ENCODE data around the gene ZBTB20.

ZBTB20 gene

DNA sequence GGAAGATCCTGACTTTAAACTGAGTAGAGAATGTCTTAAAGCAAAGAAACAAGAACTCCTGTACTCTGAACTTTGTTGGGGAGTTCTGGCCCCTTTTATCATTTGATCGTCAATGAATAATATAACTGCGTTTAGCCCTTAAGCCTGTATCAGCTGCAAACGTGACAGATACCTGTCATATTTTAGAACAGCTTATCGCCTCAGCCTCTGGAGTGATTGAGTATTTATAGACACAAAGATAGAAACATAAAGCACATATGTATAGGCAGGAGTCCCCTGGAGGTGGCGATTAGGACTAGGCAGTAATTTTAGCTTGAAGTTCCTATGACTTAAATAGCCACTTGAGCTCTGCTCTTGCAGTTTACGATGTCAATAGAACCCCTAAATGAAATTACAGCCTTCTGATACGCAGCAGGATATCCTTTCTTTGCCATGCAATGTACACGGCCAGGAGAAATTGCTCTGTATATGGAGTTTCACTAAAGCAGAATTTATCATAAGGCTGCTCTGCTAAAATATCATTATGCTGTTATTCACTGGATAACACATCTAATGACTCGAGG is 531.5 kb downstream of the ZBTB20 start:
- DNase-seq = peak; percentile 42 to 98 (median 80)

DNA sequence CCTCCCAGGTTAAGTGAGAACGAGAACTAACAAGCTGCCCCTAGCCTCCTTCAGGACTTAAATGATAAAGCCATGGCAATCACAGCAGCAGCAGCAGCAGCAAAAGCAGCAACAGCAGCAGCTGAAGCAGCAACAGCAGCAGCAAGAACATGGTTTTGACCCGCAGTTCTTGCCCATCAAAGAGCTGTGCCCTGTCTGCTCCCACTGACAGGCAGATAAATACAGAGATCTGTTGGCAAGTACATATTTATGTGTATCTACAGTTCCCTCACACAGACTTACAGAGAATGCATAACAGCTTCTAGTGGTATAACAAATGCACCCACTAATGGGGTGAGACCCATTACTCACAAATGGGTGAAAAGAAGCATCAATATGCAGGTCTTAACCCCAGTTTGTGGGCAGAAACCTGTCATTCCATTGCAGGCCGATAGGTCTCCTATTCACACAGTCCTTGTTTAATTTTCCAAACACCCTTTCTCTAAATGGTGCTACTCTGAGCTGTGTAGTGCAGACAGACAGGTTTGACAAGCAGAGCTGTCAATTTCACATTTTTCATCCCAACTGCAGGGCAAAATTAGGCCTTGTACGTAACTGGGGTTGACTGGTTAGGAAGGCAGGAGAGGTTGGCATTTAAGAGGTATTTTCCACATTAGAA is 537.0 kb downstream of the ZBTB20 start:
- no peak for DNase-seq

GRCh38 chr3:114608293-114608692 is 538.8 kb downstream of the ZBTB20 start:
- no peak for DNase-seq

DNA sequence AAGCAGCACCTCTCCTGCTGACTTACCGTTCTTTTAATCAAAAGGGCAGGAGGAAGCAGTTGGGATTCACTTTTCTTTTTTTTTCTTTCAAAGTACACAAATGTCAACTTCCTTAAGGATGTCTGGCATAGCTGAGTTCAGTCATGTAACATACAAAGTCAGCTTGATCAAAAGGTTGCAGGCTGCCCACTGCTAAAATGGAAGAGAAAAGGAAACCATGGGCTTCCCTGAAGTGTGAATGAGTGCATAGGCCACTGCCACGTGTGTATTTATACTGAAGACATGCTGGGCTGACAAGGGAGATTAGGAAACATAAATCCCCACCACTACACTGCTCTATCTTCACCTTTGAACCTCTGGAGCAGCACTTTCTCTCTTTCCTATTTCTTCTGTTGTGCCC is 540.8 kb downstream of the ZBTB20 start:
- DNase-seq = no peak

- DNase-seq = no peak
Measured at GRCh38 chr3:114600571-114600970, 546.5 kb downstream of the ZBTB20 start.

DNA sequence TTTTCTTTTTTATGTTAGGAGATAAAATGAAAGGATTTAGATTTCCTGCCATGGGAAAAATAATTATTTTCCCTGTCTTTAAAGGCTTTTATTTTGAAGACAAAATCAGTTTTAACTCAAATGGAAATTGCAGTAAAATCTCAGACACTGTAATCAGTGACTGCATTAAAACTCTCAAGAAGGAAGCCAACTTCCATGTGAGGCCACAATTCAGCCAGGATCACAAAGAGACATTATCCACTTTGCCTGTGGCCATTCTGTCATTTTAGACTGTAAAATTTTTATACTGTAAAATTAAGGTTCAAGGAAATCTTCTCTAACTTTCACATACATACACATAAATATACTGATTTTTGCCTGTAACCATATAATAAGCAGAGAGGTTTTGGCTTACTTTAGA is 549.2 kb downstream of the ZBTB20 start:
- no peak for DNase-seq

DNA sequence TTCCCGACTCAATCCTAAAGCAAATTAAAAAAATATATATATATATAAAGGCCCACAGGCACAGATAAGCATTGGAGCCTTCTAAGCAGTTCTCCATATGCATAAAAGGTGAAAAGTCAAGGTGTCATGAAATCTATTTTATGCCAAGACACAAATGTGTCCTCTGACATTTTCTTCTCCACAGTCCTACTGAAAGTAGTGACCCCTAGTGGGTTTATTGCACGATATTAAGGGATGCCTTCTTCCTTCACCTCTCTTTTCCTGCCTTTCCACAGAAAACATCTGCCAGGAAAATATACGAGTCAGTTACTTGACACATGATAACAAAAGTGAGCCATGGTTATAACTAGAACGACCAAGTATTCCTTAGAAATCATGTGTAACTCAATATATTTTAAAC is 550.1 kb downstream of the ZBTB20 start:
- DNase-seq = no peak

GRCh38 chr3:114596147-114596546 is 550.9 kb downstream of the ZBTB20 start:
- no peak for DNase-seq

- no peak for DNase-seq
Measured at GRCh38 chr3:114595522-114596028, 551.5 kb downstream of the ZBTB20 start.

DNA sequence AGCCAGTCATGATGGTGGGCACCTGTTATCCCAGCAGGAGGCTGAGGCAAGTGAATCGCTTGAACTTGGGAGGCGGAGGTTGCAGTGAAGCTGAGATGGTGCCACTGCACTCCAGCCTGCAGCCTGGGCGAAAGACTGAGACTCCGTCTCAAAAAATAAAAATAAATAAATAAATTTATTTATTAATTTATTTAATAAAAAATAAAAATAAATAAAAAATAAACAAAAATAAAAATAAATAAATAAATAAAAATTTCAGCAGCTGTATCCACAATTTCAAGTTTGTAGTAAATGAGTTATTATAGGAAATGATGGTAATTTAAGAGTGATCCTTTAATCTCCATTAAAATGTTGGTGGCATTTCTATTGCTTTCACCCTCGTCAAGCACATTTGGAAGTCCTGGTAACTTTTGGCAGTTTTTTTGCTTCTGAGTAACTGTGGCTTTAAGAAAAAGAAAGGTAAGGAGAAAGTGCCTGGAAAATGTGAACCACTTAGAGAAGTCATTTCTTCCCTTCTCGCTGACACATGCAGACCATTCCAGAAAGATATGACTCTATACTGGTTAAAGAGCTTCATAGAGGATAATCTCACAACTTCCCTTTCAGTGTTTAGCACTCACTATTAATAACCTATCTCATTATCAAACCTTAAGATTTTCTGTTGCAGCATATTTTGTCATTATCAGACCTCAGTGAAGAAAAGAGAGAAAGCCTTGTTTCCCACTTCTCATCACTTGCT is 556.6 kb downstream of the ZBTB20 start:
- DNase-seq = no peak

- no peak for DNase-seq
Measured at GRCh38 chr3:114587986-114588385, 559.1 kb downstream of the ZBTB20 start.

DNA sequence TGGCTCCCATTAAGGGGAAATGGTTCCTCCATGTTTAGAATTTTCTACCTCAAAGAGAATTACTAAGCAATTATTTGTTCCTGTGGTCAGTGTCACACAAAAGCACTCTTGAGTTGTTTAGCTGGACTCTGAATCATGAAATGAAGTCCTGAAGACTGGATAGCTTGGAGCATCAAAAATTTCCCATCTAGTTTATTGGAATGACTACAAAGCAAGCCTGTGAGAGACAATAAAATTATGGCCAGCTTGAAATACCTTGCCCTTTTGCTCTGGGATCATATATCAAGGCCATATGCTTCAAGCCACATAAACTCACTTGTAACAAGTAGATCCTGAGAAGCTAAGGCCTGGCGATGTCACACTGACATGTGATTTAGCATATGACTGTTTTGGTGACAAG is 561.0 kb downstream of the ZBTB20 start:
- DNase-seq = no peak

- DNase-seq = no peak
Measured at GRCh38 chr3:114585687-114586086, 561.4 kb downstream of the ZBTB20 start.

DNA sequence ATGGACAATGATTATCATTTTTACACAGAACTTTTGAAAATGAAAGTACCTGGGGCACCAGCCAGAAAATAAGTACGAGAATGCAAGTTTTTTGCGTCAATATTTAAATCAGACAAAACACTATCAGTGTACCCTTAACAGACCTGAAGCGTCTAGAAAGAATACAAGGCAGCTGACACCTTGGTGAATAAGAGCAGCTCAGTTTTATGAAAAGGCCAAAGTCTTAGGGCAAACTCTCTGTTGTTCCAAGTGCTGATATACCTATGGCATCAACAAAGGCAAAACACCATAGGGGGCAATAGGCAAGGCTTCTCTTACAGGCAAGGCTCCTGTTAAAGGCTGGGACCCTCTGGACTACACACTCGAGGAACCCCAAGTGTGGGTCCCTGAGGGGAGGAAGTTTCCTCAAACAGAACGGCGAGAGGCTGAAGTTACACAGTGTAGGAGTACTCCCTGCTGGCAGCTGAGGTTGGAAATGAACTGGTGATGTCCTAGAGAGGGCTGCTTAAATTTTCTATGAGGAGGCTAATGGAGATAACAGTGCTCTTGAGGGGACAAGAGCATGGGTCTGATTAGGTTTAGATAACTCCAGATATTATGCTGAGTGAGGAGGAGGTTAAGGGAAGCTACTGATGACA is 562.2 kb downstream of the ZBTB20 start:
- DNase-seq = no peak

GRCh38 chr3:114582929-114583328 is 564.2 kb downstream of the ZBTB20 start:
- DNase-seq = no peak

DNA sequence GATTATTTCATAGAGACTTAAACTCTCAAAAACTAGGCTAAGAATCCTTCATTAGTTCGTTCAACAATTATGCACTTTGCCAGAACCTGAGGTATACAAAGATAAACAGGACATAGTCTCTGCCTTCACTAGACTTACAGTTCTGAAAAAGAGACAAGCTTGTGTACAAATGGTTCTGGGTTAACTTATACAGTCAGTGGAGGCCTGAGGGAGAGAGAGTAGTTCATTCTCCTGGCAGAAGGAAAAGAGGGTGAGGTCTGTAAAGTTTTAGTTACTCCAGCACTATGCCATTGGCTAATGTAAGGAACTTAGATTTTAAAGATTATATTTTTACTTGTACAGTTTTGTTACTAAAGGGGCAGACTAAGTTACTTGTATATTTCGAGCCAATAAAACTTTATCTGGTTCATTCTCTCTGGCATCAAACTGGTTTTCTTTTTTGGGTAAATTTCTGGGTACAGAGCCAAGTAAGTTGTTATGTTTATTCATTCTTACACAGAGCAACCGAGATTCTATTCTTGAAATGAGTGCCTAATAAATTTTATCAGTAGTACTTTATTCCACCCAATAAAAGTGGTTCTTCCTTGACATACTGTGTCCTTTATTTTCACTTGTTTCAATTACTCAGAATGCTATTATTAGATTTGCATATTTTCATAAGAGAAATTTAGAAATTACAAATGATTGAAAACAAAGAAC is 574.6 kb downstream of the ZBTB20 start:
- DNase-seq = no peak

- no peak for DNase-seq
Measured at GRCh38 chr3:114571363-114571762, 575.7 kb downstream of the ZBTB20 start.

GRCh38 chr3:114569186-114569585 is 577.9 kb downstream of the ZBTB20 start:
- no peak for DNase-seq

GRCh38 chr3:114567771-114568170 is 579.3 kb downstream of the ZBTB20 start:
- peak in 2 of 3 experiments; percentile 24 to 79 for DNase-seq

DNA sequence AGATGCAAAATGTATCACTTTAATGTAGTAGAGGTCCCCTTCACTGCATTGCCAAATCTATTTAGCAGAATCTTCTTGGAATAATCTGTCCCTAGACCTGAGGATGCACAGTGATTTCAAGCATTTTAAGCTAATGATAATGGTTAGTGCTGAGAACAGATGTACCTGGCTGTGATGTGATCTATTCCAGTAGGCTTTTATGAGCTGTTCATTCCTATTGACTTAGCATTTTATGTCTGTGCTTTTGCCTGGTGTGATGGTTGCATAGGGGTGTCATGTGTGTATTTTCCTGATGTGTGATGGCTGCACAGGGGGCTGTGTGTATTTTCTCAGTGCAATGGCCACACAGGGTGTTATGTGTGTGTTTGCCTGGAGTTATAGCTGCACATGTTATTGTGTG is 580.3 kb downstream of the ZBTB20 start:
- no peak for DNase-seq

DNA sequence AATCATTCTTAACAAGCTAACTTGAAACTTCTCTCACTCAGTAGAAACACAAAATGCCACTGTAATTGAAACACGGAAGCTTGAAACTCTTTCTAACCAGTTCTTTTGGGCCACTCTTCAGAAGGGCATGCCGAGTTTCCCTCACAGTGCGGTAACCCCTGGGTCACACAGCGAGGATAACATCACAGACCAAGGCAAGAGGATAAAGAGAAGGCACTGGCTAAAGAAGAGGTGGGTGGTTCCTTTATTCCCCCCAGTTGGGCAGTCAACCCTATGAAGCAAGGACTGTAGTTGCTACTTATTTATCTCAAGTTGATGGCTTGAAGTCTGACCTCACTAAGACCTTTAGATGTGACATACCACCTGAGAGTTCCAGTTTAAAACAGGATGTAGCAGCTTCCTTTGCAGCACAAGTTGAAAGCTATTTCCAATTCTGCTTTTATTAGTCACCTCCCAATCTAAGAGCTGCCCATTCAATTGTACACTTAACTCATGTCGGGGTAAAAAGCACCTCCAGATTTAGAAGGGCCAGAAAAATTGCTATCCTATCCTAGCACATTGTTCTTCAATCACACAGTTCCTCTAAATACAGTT is 580.8 kb downstream of the ZBTB20 start:
- no peak for DNase-seq

DNA sequence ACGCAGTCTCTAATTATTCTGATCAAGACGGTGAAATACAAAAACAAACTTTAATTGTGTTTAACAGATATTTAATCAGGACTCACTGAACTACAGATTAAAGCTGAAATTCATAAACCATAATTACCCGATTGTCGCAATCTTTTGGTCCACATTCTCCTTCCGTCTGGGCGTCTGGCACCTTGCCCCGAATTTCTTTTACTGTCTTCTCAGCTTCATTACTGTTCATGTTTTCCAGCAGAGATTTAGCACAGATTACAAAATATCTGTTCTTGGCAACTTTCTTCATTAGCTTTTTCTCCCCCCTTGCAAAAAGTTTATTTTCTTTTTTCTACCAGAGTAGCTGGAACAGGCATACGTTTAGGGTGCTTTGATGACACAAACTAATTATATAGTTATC is 581.9 kb downstream of the ZBTB20 start:
- DNase-seq = no peak

GRCh38 chr3:114563720-114564119 is 583.4 kb downstream of the ZBTB20 start:
- DNase-seq = no peak
